HepG2 (cell line): Measurements from ENCODE around the gene LCA5. TPM values are rescaled to one million over a fixed set of nuclear protein-coding genes. Genes with fewer than 3 reads are reported as not detected.

Experiments used
- ATAC-seq: fragments of 200-7000 bp; cut with Tn5 transposase; 3 replicates; pipeline ENCODE4 v1.9.1; 2020; ENCODE audit warnings: mild to moderate bottlenecking, moderate library complexity
- BruUV-seq: library from RNA; stranded (reverse); fragments of 400-500 nt; replicated peaks from 2 replicates; lab custom pipeline; 2021; lab: Mats Ljungman, UMichigan
- CTCF ChIA-PET: fragments of 300-600 bp; formaldehyde crosslinking; extraction: SDS; loops from one replicate; lab custom pipeline; 2021; ENCODE audit warnings: low total read pairs, inconsistent platforms, low intra/inter-chr PET ratio; lab: Yijun Ruan, JAX
- POLR2A ChIA-PET: fragments of 350-600 bp; sonication (Branson Sonifier 250); formaldehyde crosslinking; loops from one replicate; lab custom pipeline; 2020; ENCODE audit warnings: antibody characterized with exemption, inconsistent platforms; lab: Yijun Ruan, JAX
- DNase-seq: peaks from one replicate; pipeline ENCODE4 v3.0.0-alpha.2; 2015; ENCODE audit warnings: low spot score
- FAIRE-seq: peaks from 3 replicates; lab custom pipeline; 2011; peaks lifted over from hg19 to GRCh38; lab: Jason Lieb, UNC
- H2AFZ ChIP-seq: one replicate; pipeline ENCODE4 v1.6.1; 2011; ENCODE audit warnings: low read length, inconsistent platforms
- H3K27ac ChIP-seq: fragments of 300-600 bp; 3 replicates; pipeline ENCODE4 v1.8.0; 2011; ENCODE audit warnings: mixed run types, mild to moderate bottlenecking, mixed read lengths, low read length, inconsistent platforms; ENCODE audit not compliant: insufficient read depth; ENCODE audit errors: extremely low read length
- H3K27me3 ChIP-seq, 2 experiments: fragments of 200-600 bp in 1 of 2; 2 replicates in 1 of 2; 3 replicates in 1 of 2; pipeline versions ENCODE4 v1.6.0 to v1.8.0; 2011; ENCODE audit warnings: low read length in 2 of 2, mild to moderate bottlenecking in 2 of 2, moderate library complexity in 2 of 2, inconsistent platforms in 1 of 2; ENCODE audit not compliant: insufficient read depth in 2 of 2, control insufficient read depth in 1 of 2
- H3K36me3 ChIP-seq, 2 experiments: fragments of 200-600 bp in 1 of 2; replicated peaks in 1 of 2; 2 replicates in 1 of 2; 3 replicates in 1 of 2; pipeline versions ENCODE4 v1.5.1 to v1.8.0; 2011; ENCODE audit warnings: low read length in 2 of 2, inconsistent platforms in 1 of 2; ENCODE audit not compliant: insufficient read depth in 2 of 2, control insufficient read depth in 1 of 2
- H3K4me1 ChIP-seq: 2 replicates; pipeline ENCODE4 v1.5.1; 2012; ENCODE audit warnings: low read length, inconsistent platforms; ENCODE audit not compliant: insufficient read depth
- H3K4me2 ChIP-seq: 2 replicates; pipeline ENCODE4 v1.6.0; 2011; ENCODE audit warnings: low read depth, low read length, inconsistent platforms
- H3K4me3 ChIP-seq, 3 experiments: fragments of 200-600 bp in 1 of 3; sonication (generic), shearing (Covaris generic) in 1 of 3; replicated peaks in 1 of 3; 2 replicates each; pipeline ENCODE4 v1.5.1; 2011 to 2016; ENCODE audit warnings: low read length in 3 of 3, inconsistent platforms in 2 of 3, low read depth in 2 of 3, mild to moderate bottlenecking in 2 of 3, control low read depth in 1 of 3, mixed read lengths in 1 of 3; ENCODE audit not compliant: insufficient read depth in 1 of 3
- H3K79me2 ChIP-seq: one replicate; pipeline ENCODE4 v1.6.1; 2011; ENCODE audit warnings: low read length, inconsistent platforms; ENCODE audit not compliant: insufficient read depth
- H3K9ac ChIP-seq: 2 replicates; pipeline ENCODE4 v1.6.0; 2011; ENCODE audit warnings: mild to moderate bottlenecking, low read depth, low read length, inconsistent platforms; ENCODE audit not compliant: insufficient read depth
- H3K9me3 ChIP-seq: 2 replicates; pipeline ENCODE4 v1.5.1; 2012; ENCODE audit warnings: mild to moderate bottlenecking, low read length
- H4K20me1 ChIP-seq: 2 replicates; pipeline ENCODE4 v1.6.0; 2011; ENCODE audit warnings: inconsistent platforms, mild to moderate bottlenecking, low read length, moderate library complexity; ENCODE audit not compliant: insufficient read depth
- CBX1 ChIP-seq: IDR thresholded peaks from one replicate; pipeline ENCODE4 v1.6.1; 2016; ENCODE audit warnings: antibody characterized with exemption, low read depth
- GABPA ChIP-seq, 2 experiments: IDR thresholded peaks; 2 replicates each; pipeline ENCODE4 v1.6.1; 2011 to 2016; ENCODE audit warnings: low read depth in 2 of 2, low read length in 1 of 2, missing biosample characterization in 1 of 2, missing genetic modification characterization in 1 of 2
- MLLT10 ChIP-seq: sonication (generic); formaldehyde crosslinking; IDR thresholded peaks from 2 replicates; pipeline ENCODE4 v1.4.0; 2020; ENCODE audit warnings: missing genetic modification reagents
- MTF2 ChIP-seq: sonication (generic); formaldehyde crosslinking; IDR thresholded peaks from 2 replicates; pipeline ENCODE4 v1.5.0; 2020; ENCODE audit warnings: missing genetic modification reagents, borderline replicate concordance
- NAIF1 ChIP-seq: sonication (generic); formaldehyde crosslinking; IDR thresholded peaks from 2 replicates; pipeline ENCODE4 v1.5.0; 2020; ENCODE audit warnings: mild to moderate bottlenecking, missing genetic modification reagents, borderline replicate concordance
- NFKBIZ ChIP-seq: IDR thresholded peaks from 2 replicates; pipeline ENCODE4 v1.6.1; 2018; ENCODE audit warnings: missing genetic modification reagents, missing compliant biosample characterization
- POGZ ChIP-seq: sonication (generic); formaldehyde crosslinking; IDR thresholded peaks from 2 replicates; pipeline ENCODE4 v1.4.0; 2020; ENCODE audit warnings: mild to moderate bottlenecking, missing genetic modification reagents
- U2AF2 ChIP-seq: fragments of 200-400 bp; formaldehyde crosslinking; IDR thresholded peaks from 2 replicates; pipeline ENCODE4 v1.6.1; 2017; ENCODE audit warnings: low read depth, mild to moderate bottlenecking, low read length
- YEATS2 ChIP-seq: sonication (generic); formaldehyde crosslinking; IDR thresholded peaks from 2 replicates; pipeline ENCODE4 v1.4.0; 2020; ENCODE audit warnings: missing genetic modification reagents, borderline replicate concordance
- ZFY ChIP-seq: sonication (generic); formaldehyde crosslinking; IDR thresholded peaks from 2 replicates; pipeline ENCODE4 v1.4.0; 2020; ENCODE audit warnings: missing genetic modification reagents
- ZNF20 ChIP-seq: sonication (generic); formaldehyde crosslinking; IDR thresholded peaks from 2 replicates; pipeline ENCODE4 v1.4.0; 2020; ENCODE audit warnings: mild to moderate bottlenecking, moderate library complexity, missing genetic modification reagents
- ZNF234 ChIP-seq: sonication (generic); formaldehyde crosslinking; conservative IDR thresholded peaks from 2 replicates; pipeline ENCODE4 v1.5.1; 2020; ENCODE audit warnings: mild to moderate bottlenecking, missing genetic modification reagents
- ZNF501 ChIP-seq: sonication (generic); formaldehyde crosslinking; IDR thresholded peaks from 2 replicates; pipeline ENCODE4 v1.5.1; 2020; ENCODE audit warnings: mild to moderate bottlenecking, moderate library complexity, missing genetic modification reagents
- ZNF563 ChIP-seq: sonication (generic); formaldehyde crosslinking; IDR thresholded peaks from 2 replicates; pipeline ENCODE4 v1.8.0; 2022; ENCODE audit warnings: mild to moderate bottlenecking, moderate library complexity, missing genetic modification reagents
- ZNF746 ChIP-seq: sonication (generic); formaldehyde crosslinking; IDR thresholded peaks from 2 replicates; pipeline ENCODE4 v1.8.0; 2022; ENCODE audit warnings: mild to moderate bottlenecking, missing genetic modification reagents
- ZNF788 ChIP-seq: sonication (generic); formaldehyde crosslinking; IDR thresholded peaks from 2 replicates; pipeline ENCODE4 v1.5.0; 2020; ENCODE audit warnings: mild to moderate bottlenecking, missing genetic modification reagents, borderline replicate concordance
- WGBS: methylation state at CpG from one replicate; pipeline ENCODE4 v1.1.6; 2017; ENCODE audit warnings: low lambda C conversion rate; 5-methylcytosine and 5-hydroxymethylcytosine counted together
- in situ Hi-C: cut with HindIII; loops from 2 replicates; pipeline ENCODE4 v1.10.0; 2017; ENCODE audit warnings: low pct_unique_long_range_greater_than_20kb; ENCODE audit not compliant: extremely low pct_ligation_motif_present
- intact Hi-C: fragments of 100-400 bp; cut with micrococcal nuclease; formaldehyde crosslinking; loops from one replicate; pipeline ENCODE4 v1.10.0; 2022; ENCODE audit not compliant: unreplicated experiment
- polyA plus RNA-seq, 8 experiments: library from polyadenylated mRNA; depleted of rRNA in 3 of 8; stranded (reverse) in 7 of 8; unstranded in 1 of 8; fragments of >200 nt; fragmentation: Illumina TruSeq in 4 of 8; extraction: Trizol in 4 of 8; gene quantifications; 2 replicates each; pipeline versions ENCODE4 v1.2.1 to v1.2.3, GENCODE V29; 2011 to 2016; ENCODE audit warnings: low read depth in 4 of 8, missing spikeins in 1 of 8, mixed read lengths in 1 of 8; ENCODE audit not compliant: insufficient read depth in 1 of 8
- total RNA-seq, 5 experiments: library from RNA; depleted of rRNA; stranded (reverse); fragments of >200 nt; fragmentation: Illumina TruSeq; extraction: Trizol; gene quantifications; 2 replicates each; pipeline ENCODE4 v1.2.3, GENCODE V29; 2016; ENCODE audit warnings: low read depth in 1 of 5
- TF ChIP-seq, protein P1 (sequence below): sonication (generic); formaldehyde crosslinking; IDR thresholded peaks from 2 replicates; pipeline ENCODE4 v1.5.0; 2020; ENCODE audit warnings: missing genetic modification reagents

The LCA5 gene
- total and polyA plus RNA-seq, 2 of the 13 experiments (the other 11 are each of a cell fraction or from before 2014, with no cell fraction given): 0.84 to 4.6 TPM

DNA sequence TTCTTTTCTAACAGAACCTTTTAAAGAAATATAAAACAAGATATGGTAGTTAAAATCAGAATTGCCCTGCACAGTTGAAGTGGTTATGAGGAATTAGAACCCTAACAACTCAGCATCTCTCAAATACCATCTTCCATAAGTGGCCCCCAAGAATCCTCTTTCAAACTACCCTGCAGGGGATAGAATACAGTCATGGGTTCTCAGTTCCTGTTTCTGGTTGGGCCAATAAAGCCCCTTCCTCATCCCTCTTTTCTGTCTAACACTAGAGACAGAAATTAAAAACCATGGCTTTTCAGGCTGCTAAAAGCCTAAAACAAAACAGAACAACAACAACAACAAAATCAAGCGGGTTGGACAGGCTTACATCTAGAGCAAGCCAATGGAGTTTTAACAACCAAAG, 6.7 kb upstream of the LCA5 start:
- FAIRE-seq: no peak
- H3K27me3 ChIP-seq: no peaks in the 10 kb centered on the region
- no peak overlapping the region for H3K4me2 ChIP-seq
- peaks cover under 1% of the 10 kb centered on the region for H3K79me2 ChIP-seq
- no peaks in the 10 kb centered on the region for H3K9me3 ChIP-seq
- no TSS peak for BruUV-seq
- H2AFZ ChIP-seq: no peak overlapping the region
- 96% methylated on average over 1 of the region's 1 CpG for WGBS
- H3K9ac ChIP-seq: no peak overlapping the region
- in situ Hi-C loops: no loop called here
- H4K20me1 ChIP-seq: no peaks in the 10 kb centered on the region
- intact Hi-C loops: no loop called here
- ATAC-seq: no peak
- no peak overlapping the region for H3K4me3 ChIP-seq
- peaks cover 2 to 3% of the 10 kb centered on the region in 2 experiments; a peak in 2 of 5 replicates for H3K36me3 ChIP-seq
- POLR2A ChIA-PET: interaction anchor here (1.0 kb wide), 1 partner anchor 9 kb away, joined by 3 read pairs; no protein-coding TSS in a partner anchor
- CTCF ChIA-PET: no interaction called here
- DNase-seq: no peak
- H3K4me1 ChIP-seq: peaks cover 16% of the 10 kb centered on the region
- TF ChIP-seq NFKBIZ (CRISPR knock-in tag) (no peak), ZNF501 (CRISPR knock-in tag) (no peak), NAIF1 (no peak), YEATS2 (CRISPR knock-in tag) (no peak), ZNF20 (no peak), CBX1 (no peak), POGZ (CRISPR knock-in tag) (no peak), ZNF563 (no peak), U2AF2 (no peak), MTF2 (CRISPR knock-in tag) (no peak), MLLT10 (CRISPR knock-in tag) (no peak), ZNF746 (CRISPR knock-in tag) (no peak), GABPA (IDR thresholded peaks at IDR 0.05; ENCODE audit: low read depth, low read length) (no peak), GABPA (CRISPR knock-in tag; IDR thresholded peaks at IDR 0.05; ENCODE audit: low read depth) (no peak), ZNF788 (CRISPR knock-in tag) (no peak), ZFY (no peak), ZNF234 (CRISPR knock-in tag) (no peak)
- TF ChIP-seq, protein P1, sequence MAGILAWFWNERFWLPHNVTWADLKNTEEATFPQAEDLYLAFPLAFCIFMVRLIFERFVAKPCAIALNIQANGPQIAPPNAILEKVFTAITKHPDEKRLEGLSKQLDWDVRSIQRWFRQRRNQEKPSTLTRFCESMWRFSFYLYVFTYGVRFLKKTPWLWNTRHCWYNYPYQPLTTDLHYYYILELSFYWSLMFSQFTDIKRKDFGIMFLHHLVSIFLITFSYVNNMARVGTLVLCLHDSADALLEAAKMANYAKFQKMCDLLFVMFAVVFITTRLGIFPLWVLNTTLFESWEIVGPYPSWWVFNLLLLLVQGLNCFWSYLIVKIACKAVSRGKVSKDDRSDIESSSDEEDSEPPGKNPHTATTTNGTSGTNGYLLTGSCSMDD: no peak
- H3K27ac ChIP-seq: no peak overlapping the region
